SK-N-MC (cell line): ENCODE data around the gene GANC.

Experiments
- EZH2 ChIP-seq: fragments of 200-600 bp; sonication (generic); IDR thresholded peaks from one replicate; pipeline ENCODE4 v1.6.1; 2017; ENCODE audit warnings: antibody characterized with exemption
- POLR2AphosphoS5 ChIP-seq: IDR thresholded peaks from 2 replicates; pipeline ENCODE4 v1.6.1; 2012; ENCODE audit warnings: mild to moderate bottlenecking, low read depth, low read length, borderline replicate concordance

DNA sequence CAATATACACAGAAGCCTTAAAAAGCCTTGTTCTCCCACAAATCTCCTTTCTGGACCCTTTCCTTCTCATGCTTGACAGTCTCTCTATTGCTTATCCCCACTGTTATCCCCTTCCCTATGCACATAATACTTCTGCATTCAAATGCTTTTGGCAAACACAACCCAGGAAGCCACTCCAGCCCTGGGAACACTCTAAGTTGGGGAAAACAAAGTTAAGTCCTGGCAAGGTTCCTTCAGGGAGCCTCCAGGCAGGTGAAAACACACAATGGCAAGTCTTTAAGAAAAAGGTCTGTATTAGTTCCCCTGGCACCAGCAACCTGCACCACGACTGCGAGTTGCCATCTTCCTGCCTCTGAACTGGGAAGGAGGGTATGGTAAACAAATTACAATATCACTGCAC is 19.7 kb upstream of the GANC start:
- TF ChIP-seq EZH2 (no peak), POLR2AphosphoS5 (no peak)
